GM19023 (cell line): Measurements from ENCODE around the gene KIF2C.

Experiments
- ATAC-seq: cut with Tn5 transposase; IDR thresholded peaks from one replicate; pipeline ENCODE4 v1.9.1; 2021; ENCODE audit warnings: mild to moderate bottlenecking, moderate library complexity; ENCODE audit not compliant: unreplicated experiment

The KIF2C gene

GRCh38 chr1:44775078-44775929 lies 35.7 kb downstream of the KIF2C start, which contains the start of gene RPS8:
TSS of gene RPS8 (plus strand) at chr1:44775540. CDS start at chr1:44775597, 57 bp downstream.
- peak; percentile 69 for ATAC-seq

- ATAC-seq = peak; percentile 27
These were observed 36.5 kb downstream of the KIF2C start for GRCh38 chr1:44775930-44776729.

DNA sequence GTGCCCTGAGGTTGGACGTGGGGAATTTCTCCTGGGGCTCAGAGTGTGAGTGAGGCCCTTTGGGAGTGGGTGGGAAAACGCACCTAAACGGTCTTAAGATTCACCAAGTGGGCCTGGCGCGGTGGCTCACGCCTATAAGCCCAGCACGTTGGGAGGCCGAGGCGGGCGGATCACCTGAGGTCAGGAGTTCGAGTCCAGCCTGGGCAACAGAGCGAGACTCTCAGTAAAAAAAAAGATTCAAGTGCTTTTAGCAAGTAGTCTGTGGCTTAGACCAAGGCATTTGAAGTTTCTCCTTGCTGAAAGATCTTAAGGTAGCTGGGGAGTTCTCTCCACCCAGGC lies 37.1 kb downstream of the KIF2C start:
- no peak for ATAC-seq

DNA sequence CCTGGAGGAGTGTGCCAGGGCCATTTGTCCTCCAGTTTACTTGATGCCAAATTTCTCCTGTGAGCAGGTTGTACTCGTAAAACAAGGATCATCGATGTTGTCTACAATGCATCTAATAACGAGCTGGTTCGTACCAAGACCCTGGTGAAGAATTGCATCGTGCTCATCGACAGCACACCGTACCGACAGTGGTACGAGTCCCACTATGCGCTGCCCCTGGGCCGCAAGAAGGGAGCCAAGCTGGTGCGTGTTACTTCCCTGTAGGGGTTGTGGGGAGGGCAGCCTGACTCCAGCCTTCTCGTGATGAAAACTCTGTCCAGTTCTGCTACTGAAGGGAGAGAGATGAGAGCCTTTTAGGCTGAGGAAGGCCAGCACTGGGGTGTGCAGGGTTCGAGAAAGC lies 37.9 kb downstream of the KIF2C start:
- no peak for ATAC-seq

- no peak for ATAC-seq
These were observed 38.5 kb downstream of the KIF2C start for GRCh38 chr1:44777969-44778635.

DNA sequence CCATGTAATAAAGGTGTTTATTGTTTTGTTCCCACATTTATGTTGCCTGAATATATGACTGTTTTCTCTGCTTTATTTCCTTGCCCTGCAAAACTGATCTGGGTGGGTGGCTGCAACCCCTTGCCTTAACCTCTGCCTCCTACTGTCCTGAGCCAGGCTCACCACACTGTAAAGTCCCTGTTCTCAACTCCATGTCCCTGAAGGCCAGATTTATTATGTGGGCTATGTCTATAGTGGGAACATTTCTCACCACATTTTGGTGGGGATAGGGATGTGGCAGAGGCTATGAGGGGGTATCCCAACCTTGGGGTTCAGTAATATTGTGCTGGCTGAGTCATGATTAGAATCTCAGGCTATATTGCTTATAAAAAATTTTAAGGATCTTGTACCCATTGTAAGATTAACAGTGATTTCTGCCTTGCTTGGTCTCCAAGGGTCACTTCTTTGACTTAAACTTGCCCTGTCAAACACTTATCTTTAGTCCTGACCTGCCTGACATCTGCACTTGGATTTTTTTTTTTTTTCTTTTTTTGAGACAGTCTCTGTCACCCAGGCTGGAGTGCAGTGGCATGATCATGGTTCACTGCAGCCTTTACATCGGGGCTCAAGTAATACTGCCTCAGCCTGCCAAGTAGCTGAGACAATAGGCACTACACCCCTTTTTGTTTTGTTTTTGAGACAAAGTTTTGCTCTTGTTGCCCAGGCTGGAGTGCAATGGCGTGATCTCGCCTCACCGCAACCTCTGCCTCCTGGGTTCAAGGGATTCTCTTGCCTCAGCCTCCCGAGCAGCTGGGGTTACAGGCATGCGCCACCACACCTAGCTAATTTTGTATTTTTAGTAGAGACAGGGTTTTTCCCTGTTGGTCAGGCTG lies 39.3 kb downstream of the KIF2C start:
- no peak for ATAC-seq

DNA sequence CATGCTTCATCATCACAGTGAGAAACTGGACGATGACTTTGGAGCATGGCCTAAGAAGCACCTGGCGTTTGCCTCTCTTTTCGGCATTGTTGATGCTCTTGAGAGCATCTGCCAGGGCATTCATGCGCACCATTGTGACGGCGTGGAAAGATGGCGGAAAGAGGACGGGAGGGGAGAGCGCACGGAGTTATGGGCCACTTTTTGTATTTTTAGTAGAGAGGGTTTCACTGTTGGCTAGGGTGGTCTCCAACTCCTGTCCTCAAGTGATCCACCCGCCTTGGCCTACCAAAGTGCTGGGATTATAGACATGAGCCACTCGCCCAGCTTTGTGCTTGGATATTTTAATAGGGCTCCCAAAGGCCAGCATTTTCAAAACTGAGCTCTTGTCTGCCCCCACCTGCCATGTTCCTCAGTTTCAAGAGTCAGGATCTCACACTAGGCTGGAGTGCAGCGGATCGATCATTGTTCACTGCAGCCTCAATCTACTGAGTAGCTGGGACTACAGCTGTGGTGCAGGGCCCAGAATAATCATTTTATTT lies 41.0 kb downstream of the KIF2C start:
- ATAC-seq = no peak

GRCh38 chr1:44783697-44784093 lies 44.1 kb downstream of the KIF2C start:
- ATAC-seq = no peak

- ATAC-seq = no peak
These were observed 44.7 kb downstream of the KIF2C start for GRCh38 chr1:44784094-44785028.

DNA sequence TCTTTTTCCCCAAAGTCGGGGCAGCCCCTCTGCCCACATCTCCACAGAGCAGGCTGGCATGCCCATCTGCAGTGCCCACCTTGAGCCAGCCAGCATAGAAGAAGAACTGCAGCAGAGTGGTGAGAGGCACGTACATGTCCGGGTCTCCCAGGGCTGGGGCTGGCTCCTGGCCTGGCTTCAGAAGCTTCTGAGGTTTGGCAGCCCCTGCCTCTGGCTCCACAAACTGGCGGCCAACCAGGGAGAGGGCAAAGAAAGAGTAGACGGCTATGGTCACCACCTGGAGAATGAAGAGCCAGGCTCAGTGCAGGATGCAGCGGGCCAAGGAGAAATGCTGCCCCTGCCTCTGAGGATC lies 45.4 kb downstream of the KIF2C start:
- ATAC-seq = no peak

DNA sequence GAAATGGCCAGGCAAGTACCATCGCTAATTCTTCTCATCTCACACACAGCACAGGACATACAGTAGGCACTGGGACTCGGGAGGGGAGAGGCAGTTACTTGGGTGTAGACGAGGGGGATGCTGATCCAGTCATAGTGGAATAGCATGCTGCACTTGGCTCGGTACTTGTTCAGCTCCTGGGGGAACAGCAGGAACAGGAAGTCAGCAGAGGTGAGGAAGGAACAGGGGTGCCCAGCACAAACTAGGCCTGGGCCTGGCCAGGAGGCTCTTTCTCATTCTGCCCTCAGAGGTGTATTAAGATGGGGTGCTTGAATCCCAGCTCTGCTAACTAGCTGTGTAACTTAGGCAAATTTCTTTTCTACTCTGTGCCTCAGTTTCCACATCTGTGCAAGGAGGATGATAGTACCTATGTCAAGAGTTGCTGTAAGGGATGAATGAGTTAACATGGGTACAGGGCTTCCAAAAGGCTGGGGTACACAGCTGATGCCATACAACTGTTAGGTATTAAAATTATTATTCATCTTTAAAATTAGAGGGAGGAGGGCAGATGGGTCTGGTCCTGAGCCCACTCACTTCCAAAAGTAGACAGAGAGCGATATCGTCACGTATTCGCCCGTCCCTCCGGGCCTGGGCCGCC lies 46.0 kb downstream of the KIF2C start:
- peak; percentile 2 for ATAC-seq

DNA sequence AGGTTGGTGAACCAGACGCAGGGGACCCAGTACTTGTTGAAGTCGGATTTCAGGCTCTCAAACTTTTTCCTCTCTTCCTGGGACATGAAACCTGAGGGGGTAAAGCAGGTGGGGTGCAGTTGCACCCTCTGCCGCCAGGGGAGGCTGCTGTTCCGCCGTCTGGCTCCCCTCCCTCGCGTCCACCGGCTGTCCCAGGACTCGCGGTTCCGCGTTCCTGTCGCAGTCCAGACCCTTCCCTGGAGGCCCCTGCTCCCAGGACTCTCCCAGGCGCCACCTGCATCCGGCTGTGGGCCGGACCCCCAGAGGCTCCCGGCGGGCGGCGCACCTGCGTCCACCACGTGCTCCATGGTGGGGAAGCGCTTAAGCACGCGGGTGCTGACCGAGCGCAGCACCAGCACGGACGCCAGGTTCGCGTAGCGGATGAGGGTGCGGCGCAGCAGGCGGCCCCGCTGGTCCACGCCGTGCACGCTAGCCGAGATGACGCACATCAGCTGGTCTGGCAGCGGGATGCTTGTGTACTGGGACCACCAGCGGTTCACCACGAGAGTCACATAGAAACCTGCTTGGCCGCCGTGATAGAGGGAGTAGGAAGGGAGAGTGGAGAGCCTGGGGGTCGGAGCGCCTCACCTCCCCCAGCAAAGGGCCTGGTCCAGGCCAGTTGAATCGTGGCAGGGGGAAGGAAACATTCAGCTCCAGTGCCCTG lies 46.7 kb downstream of the KIF2C start:
- peak; percentile 45 for ATAC-seq

- ATAC-seq = no peak
These were observed 47.3 kb downstream of the KIF2C start for GRCh38 chr1:44786841-44787426.

DNA sequence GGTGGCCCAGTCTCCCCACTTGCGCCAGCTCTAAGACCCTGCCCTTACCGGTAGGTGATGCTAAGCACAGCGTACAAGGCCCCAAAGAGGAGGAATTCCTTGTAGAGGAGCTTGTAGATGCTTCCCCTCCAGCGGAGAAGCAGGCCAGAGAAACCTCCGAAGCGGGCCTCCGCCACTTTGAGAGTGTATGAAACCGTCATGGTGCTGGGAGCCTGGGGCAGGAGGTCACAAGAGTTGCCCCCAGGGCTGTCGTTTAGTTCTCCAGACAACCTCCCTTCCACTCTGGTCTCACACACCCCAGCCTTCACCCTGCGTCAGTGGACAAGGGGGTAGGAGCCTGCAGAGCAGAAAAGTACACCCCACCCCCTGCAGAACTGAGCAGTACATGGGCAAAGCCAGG lies 47.9 kb downstream of the KIF2C start:
- no peak for ATAC-seq

- ATAC-seq = no peak
These were observed 48.7 kb downstream of the KIF2C start, which contains the start of gene BEST4 for GRCh38 chr1:44788120-44788860. TSS of gene BEST4 (minus strand) at chr1:44788170. CDS start at chr1:44787705, 465 bp downstream.

DNA sequence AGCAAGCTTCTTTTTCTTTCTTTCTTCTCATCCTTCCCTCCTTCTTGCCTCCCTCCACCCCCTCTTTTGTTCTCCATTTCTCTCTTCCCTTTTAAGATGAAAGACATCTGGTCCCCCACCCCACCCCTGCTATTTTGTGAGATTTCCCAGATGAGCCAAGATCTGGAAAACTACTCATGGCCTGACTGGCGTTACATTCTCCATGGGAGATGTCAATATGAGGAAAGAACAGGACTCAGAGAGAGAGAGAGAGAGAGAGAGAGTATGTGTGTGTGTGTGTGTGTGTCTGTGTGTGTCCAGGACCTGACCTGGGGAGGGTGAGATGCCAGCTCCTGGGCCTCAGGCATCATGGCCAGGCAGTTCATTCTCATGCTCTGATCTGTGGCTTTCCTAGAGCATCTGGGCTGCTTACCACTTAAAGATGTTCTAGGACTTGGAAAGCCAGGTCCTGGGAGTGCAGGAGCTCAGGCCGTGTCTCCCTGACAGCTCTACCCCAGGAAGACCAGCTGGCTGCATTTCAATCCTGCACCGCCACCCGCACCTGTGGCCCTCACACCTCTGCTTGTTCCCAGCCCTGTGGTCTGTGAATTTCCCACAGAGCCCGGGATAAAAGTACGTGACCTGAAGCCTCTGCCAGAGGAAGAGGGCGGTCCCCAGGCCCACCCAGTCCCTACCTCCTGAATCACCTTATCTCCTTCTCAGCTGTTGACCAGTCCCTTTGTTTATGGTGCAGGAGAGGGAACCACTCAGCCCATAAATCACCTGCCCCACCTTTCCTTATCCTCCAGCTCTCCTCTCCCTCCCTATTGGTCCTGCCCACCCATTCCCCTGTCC lies 51.5 kb downstream of the KIF2C start:
- ATAC-seq = no peak
